Left ventricle myocardium inferior (tissue), 1 donor: ENCODE results near the gene PCNT. TPM values are rescaled to one million over a fixed set of nuclear protein-coding genes. Genes with fewer than 3 reads are reported as not detected.

ENCODE experiments used
- DNase-seq: peaks from one replicate; pipeline ENCODE4 v3.0.0-alpha.2; 2020
- H3K27ac ChIP-seq: fragments of 200-600 bp; replicated peaks from 2 replicates; pipeline ENCODE4 v1.8.0; 2021
- H3K27me3 ChIP-seq: fragments of 200-600 bp; 2 replicates; pipeline ENCODE4 v1.8.0; 2021; ENCODE audit warnings: low read depth
- H3K36me3 ChIP-seq: fragments of 200-600 bp; 2 replicates; pipeline ENCODE4 v1.8.0; 2021
- H3K4me1 ChIP-seq: fragments of 200-600 bp; 2 replicates; pipeline ENCODE4 v1.8.0; 2021
- H3K4me3 ChIP-seq: fragments of 200-600 bp; 2 replicates; pipeline ENCODE4 v1.8.0; 2021; ENCODE audit warnings: mild to moderate bottlenecking, moderate library complexity
- H3K9me3 ChIP-seq: fragments of 200-600 bp; replicated peaks from 2 replicates; pipeline ENCODE4 v1.8.0; 2021
- CTCF ChIP-seq: fragments of 200-600 bp; IDR thresholded peaks from 2 replicates; pipeline ENCODE4 v1.8.0; 2021; ENCODE audit warnings: antibody characterized with exemption, mild to moderate bottlenecking, borderline replicate concordance
- intact Hi-C: fragments of 100-400 bp; cut with micrococcal nuclease; formaldehyde crosslinking; loops from one replicate; pipeline ENCODE4 v1.11.0; 2022
- total RNA-seq: library from RNA; stranded (reverse); fragmentation: NEBNext Ultra II Directional; extraction: Animal tissue kit (Norgen Biotek cat#: 25700); gene quantifications from one replicate; pipeline ENCODE4 v1.2.1, GENCODE V29; 2021
- donor health status: DM: no; HTN: yes; CAD: no; lungs with severe emphysema.

Gene PCNT
- total RNA-seq, 1 donor from 2014 or later: 36.3 TPM

- Histone ChIP-seq H3K9me3 (no peaks in the 10 kb centered on the region), H3K4me3 (no peak overlapping the region), H3K36me3 (peaks cover 88% of the 10 kb centered on the region), H3K27me3 (no peaks in the 10 kb centered on the region), H3K27ac (no peak overlapping the region), H3K4me1 (no peaks in the 10 kb centered on the region)
- DNase-seq: no peak
- no peak for TF ChIP-seq CTCF
- intact Hi-C loops: no loop called here
Measured at GRCh38 chr21:46357684-46358425, 33.9 kb downstream of the PCNT start.

GRCh38 chr21:46361176-46361575, 37.2 kb downstream of the PCNT start:
- DNase-seq: no peak
- Histone ChIP-seq H3K4me1 (no peaks in the 10 kb centered on the region), H3K27me3 (no peaks in the 10 kb centered on the region), H3K27ac (no peak overlapping the region), H3K36me3 (peaks cover 81% of the 10 kb centered on the region), H3K9me3 (no peaks in the 10 kb centered on the region), H3K4me3 (no peak overlapping the region)
- intact Hi-C loops: no loop called here
- TF ChIP-seq CTCF: no peak

GRCh38 chr21:46361935-46362334, 38.0 kb downstream of the PCNT start:
- DNase-seq: no peak
- Histone ChIP-seq H3K27ac (no peak overlapping the region), H3K36me3 (peaks cover 81% of the 10 kb centered on the region)

GRCh38 chr21:46362946-46363345, 39.0 kb downstream of the PCNT start:
- no peak overlapping the region for H3K27ac ChIP-seq
- H3K4me3 ChIP-seq: no peak overlapping the region
- H3K9me3 ChIP-seq: no peaks in the 10 kb centered on the region
- no peaks in the 10 kb centered on the region for H3K27me3 ChIP-seq
- intact Hi-C loops: no loop called here
- no peak for TF ChIP-seq CTCF
- H3K36me3 ChIP-seq: peaks cover 78% of the 10 kb centered on the region
- H3K4me1 ChIP-seq: no peaks in the 10 kb centered on the region
- no peak for DNase-seq

More at GRCh38 chr21:46361935-46362334, 38.0 kb downstream of the PCNT start:
- Histone ChIP-seq H3K4me3 (no peak overlapping the region), H3K4me1 (no peaks in the 10 kb centered on the region), H3K27me3 (no peaks in the 10 kb centered on the region), H3K9me3 (no peaks in the 10 kb centered on the region)
- intact Hi-C loops: no loop called here
- no peak for TF ChIP-seq CTCF

- Histone ChIP-seq H3K36me3 (peaks cover 71% of the 10 kb centered on the region), H3K27ac (no peak overlapping the region), H3K4me1 (no peaks in the 10 kb centered on the region), H3K4me3 (no peak overlapping the region), H3K9me3 (no peaks in the 10 kb centered on the region), H3K27me3 (no peaks in the 10 kb centered on the region)
- no peak for TF ChIP-seq CTCF
- no peak for DNase-seq
- intact Hi-C loops: no loop called here
Measured at GRCh38 chr21:46363698-46364097, 39.7 kb downstream of the PCNT start.
